ENCODE measurements around the gene ST6GALNAC3.

The ST6GALNAC3 gene

DNA sequence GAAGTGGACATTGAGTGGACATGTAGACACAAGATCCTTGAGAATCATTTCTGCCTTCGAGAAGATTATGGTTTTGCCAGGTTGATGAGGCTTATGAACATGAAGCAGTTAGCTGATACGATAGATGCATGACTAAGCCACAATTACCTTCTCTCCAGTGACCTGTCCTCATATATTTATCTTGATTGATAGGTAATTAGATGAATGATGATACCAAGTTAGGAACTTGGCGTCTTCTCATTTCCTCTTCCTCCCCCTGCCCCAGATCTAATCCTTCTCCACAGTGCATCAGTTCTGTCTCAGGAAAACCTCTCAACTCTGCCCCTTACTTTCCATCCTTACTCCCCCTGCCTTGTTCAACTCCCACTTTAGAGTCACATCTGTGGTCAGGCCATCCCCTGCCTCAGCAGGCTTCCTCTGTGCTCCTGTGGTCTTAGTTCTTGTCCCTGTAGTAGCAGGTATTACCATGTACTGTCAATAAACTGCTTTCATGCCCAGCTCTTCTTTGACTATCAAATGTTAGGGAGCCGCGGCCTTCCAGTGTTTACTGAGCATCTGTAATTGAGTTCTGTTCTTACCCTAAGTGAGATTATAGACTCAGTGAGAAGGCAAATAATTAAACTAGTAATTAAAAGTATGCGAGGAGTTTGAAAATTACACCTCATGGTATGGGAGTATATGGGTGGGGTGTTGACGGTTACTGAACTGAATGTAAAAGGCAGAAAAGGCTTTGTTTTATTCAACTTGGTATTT lies 5.1 kb downstream of the ST6GALNAC3 start:
- H4K20me1 ChIP-seq (ENCODE audit: insufficient read depth): no peaks in the 10 kb centered on the region

DNA sequence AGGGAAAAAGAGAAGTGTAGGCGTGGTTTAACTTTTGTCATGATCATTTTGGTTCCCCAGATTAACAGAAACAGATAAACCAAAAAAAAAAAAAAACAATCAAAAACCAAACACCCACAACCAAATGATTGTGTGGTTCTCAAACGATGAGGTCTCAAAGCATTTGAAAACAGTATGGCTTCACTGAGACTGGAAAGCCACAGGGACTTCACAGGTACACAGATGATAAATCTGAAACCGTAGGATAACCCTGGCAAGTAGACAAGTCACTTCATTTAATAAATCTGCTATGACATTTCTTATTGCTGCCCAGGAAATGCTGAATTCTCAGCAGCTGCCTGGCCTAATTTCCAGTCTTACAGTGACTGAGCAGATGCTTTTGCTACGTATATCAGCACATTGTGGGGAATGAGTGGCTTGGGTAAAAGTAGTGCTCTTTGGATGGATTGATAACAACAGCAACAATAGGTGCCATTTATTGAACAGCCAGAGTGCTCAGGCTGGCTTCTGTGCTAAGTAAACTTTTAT lies 6.1 kb downstream of the ST6GALNAC3 start:
- no peaks in the 10 kb centered on the region for H3K79me2 ChIP-seq (ENCODE audit: insufficient read depth, low read depth)
- no peaks in the 10 kb centered on the region for H3K4me1 ChIP-seq (ENCODE audit: low read depth, poor library complexity, severe bottlenecking)
- no peak overlapping the region for H3K27ac ChIP-seq
- no peaks in the 10 kb centered on the region for H3K36me3 ChIP-seq (ENCODE audit: insufficient read depth)
- H3K4me3 ChIP-seq (IDR thresholded peaks at IDR 0.05; ENCODE audit: insufficient read depth, low read depth, low read length): no peak overlapping the region
- no peak overlapping the region for H2AFZ ChIP-seq (ENCODE audit: low read depth)
- TF ChIP-seq, protein P1, sequence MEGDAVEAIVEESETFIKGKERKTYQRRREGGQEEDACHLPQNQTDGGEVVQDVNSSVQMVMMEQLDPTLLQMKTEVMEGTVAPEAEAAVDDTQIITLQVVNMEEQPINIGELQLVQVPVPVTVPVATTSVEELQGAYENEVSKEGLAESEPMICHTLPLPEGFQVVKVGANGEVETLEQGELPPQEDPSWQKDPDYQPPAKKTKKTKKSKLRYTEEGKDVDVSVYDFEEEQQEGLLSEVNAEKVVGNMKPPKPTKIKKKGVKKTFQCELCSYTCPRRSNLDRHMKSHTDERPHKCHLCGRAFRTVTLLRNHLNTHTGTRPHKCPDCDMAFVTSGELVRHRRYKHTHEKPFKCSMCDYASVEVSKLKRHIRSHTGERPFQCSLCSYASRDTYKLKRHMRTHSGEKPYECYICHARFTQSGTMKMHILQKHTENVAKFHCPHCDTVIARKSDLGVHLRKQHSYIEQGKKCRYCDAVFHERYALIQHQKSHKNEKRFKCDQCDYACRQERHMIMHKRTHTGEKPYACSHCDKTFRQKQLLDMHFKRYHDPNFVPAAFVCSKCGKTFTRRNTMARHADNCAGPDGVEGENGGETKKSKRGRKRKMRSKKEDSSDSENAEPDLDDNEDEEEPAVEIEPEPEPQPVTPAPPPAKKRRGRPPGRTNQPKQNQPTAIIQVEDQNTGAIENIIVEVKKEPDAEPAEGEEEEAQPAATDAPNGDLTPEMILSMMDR (conservative IDR thresholded peaks at IDR 0.05; ENCODE audit: low read depth, low read length): no peak
- H3K4me2 ChIP-seq: no peak overlapping the region
- no peaks in the 10 kb centered on the region for H3K27me3 ChIP-seq (ENCODE audit: insufficient read depth, low read depth)
- no peak overlapping the region for H3K9ac ChIP-seq
- no peaks in the 10 kb centered on the region for H4K20me1 ChIP-seq (ENCODE audit: insufficient read depth)

More for the DNA sequence above, 5.1 kb downstream of the ST6GALNAC3 start:
- H3K4me3 ChIP-seq (IDR thresholded peaks at IDR 0.05; ENCODE audit: insufficient read depth, low read depth, low read length): no peak overlapping the region
- H2AFZ ChIP-seq (ENCODE audit: low read depth): no peak overlapping the region
- TF ChIP-seq, protein P1 (conservative IDR thresholded peaks at IDR 0.05; ENCODE audit: low read depth, low read length): no peak
- H3K4me1 ChIP-seq (ENCODE audit: low read depth, poor library complexity, severe bottlenecking): no peaks in the 10 kb centered on the region
- no peaks in the 10 kb centered on the region for H3K79me2 ChIP-seq (ENCODE audit: insufficient read depth, low read depth)
- H3K27me3 ChIP-seq (ENCODE audit: insufficient read depth, low read depth): no peaks in the 10 kb centered on the region
- H3K4me2 ChIP-seq: no peak overlapping the region
- H3K27ac ChIP-seq: no peak overlapping the region
- no peaks in the 10 kb centered on the region for H3K36me3 ChIP-seq (ENCODE audit: insufficient read depth)
- H3K9ac ChIP-seq: no peak overlapping the region

DNA sequence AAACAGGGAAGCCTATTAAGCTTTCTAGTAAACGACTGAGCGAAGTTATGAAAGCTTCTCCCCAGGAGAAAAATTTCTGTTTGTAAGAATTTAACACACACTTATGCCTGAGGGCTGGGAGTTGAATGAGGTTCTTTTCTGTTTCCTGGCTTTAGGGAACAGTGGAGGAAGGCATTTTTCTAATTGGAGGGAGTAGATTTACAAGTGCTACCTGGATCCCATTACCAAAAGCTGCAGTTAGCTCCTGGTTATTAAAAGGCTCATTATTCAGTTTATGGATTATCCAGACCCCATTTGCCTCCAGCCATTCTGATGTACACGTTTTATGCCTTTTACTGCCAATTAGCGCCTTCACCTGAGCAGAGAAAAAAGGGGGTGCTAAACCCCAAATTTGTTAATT lies 7.5 kb downstream of the ST6GALNAC3 start:
- H3K27ac ChIP-seq: no peak overlapping the region
- H3K27me3 ChIP-seq (ENCODE audit: insufficient read depth, low read depth): no peaks in the 10 kb centered on the region
- H3K4me2 ChIP-seq: no peak overlapping the region
- H3K79me2 ChIP-seq (ENCODE audit: insufficient read depth, low read depth): no peaks in the 10 kb centered on the region
- H2AFZ ChIP-seq (ENCODE audit: low read depth): no peak overlapping the region
- H4K20me1 ChIP-seq (ENCODE audit: insufficient read depth): no peaks in the 10 kb centered on the region
- TF ChIP-seq, protein P1 (conservative IDR thresholded peaks at IDR 0.05; ENCODE audit: low read depth, low read length): no peak
- H3K36me3 ChIP-seq (ENCODE audit: insufficient read depth): no peaks in the 10 kb centered on the region
- no peaks in the 10 kb centered on the region for H3K4me1 ChIP-seq (ENCODE audit: low read depth, poor library complexity, severe bottlenecking)
- H3K4me3 ChIP-seq (IDR thresholded peaks at IDR 0.05; ENCODE audit: insufficient read depth, low read depth, low read length): no peak overlapping the region
- H3K9ac ChIP-seq: no peak overlapping the region

DNA sequence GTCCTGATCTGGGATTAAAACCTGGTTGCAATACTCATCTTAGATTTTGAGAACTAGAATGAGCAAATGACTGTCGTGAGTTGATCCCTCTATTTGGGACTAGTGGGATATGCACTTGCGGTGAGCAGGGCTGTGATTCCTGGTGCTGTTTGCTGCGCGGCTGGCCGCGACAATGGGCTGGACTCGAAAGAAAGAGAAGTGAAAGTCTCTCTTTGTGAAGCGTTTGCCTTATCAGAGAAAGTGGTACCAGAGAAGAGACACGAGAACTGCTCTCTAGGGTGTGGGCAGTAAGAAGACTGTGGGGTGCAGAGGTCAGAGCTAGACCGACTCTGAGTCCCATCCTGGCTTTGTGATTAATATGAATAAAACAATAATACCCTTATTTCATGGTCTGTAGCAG lies 8.6 kb downstream of the ST6GALNAC3 start:
- no peak overlapping the region for H3K27ac ChIP-seq
- H2AFZ ChIP-seq (ENCODE audit: low read depth): no peak overlapping the region
- no peak overlapping the region for H3K9ac ChIP-seq
- no peaks in the 10 kb centered on the region for H4K20me1 ChIP-seq (ENCODE audit: insufficient read depth)
- no peaks in the 10 kb centered on the region for H3K4me1 ChIP-seq (ENCODE audit: low read depth, poor library complexity, severe bottlenecking)
- no peak overlapping the region for H3K4me2 ChIP-seq
- no peak overlapping the region for H3K4me3 ChIP-seq (IDR thresholded peaks at IDR 0.05; ENCODE audit: insufficient read depth, low read depth, low read length)
- H3K36me3 ChIP-seq (ENCODE audit: insufficient read depth): no peaks in the 10 kb centered on the region
- H3K79me2 ChIP-seq (ENCODE audit: insufficient read depth, low read depth): no peaks in the 10 kb centered on the region
- TF ChIP-seq, protein P1 (conservative IDR thresholded peaks at IDR 0.05; ENCODE audit: low read depth, low read length): no peak
- H3K27me3 ChIP-seq (ENCODE audit: insufficient read depth, low read depth): no peaks in the 10 kb centered on the region

Measured in KMS-11 (cell line).